ENCODE data around the gene FAM149A. TPM values are rescaled to one million over a fixed set of nuclear protein-coding genes. Genes with fewer than 3 reads are reported as not detected.

Gene FAM149A
- total RNA-seq, 1 donor from 2014 or later, result 0.33 TPM

DNA sequence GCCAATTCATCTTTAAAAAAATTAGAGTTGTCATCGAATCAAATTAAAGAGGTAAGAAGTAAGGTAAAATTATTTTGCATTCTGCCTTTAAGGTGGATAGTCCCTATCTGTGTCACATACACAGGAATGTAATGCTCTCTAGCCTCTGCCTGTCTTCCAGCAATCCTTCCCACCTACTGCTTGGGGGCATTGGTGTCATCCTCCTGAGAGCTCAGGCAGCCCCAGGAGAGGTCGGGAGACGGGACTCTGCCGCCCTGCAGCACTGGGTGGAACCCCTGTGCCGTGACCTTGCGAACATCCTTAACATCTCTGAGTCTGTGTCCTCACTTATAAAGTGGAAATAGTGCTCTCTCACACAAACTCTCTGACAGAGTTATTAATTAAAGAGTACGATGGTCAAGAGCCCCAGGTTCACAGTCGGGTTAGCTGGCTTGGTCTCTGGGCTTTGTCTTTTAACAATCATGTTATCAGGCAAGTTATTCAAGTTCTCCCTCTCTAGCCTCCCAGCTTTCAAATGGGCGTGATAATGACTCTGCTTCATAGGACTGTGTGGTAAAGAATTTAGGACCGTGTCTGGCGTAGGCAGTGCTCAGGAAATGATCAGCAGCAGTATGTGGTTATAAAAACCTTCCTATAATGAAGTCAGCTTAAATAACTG lies 25.4 kb upstream of the FAM149A start:
- TF ChIP-seq, protein P1, sequence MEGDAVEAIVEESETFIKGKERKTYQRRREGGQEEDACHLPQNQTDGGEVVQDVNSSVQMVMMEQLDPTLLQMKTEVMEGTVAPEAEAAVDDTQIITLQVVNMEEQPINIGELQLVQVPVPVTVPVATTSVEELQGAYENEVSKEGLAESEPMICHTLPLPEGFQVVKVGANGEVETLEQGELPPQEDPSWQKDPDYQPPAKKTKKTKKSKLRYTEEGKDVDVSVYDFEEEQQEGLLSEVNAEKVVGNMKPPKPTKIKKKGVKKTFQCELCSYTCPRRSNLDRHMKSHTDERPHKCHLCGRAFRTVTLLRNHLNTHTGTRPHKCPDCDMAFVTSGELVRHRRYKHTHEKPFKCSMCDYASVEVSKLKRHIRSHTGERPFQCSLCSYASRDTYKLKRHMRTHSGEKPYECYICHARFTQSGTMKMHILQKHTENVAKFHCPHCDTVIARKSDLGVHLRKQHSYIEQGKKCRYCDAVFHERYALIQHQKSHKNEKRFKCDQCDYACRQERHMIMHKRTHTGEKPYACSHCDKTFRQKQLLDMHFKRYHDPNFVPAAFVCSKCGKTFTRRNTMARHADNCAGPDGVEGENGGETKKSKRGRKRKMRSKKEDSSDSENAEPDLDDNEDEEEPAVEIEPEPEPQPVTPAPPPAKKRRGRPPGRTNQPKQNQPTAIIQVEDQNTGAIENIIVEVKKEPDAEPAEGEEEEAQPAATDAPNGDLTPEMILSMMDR (IDR thresholded peaks at IDR 0.05; ENCODE audit: unreplicated experiment), result no peak
- Mint-ChIP-seq H3K36me3 (ENCODE audit: low read depth, unreplicated experiment) (no peaks in the 10 kb centered on the region), H3K27ac (ENCODE audit: unreplicated experiment) (no peak overlapping the region), H3K4me3 (ENCODE audit: unreplicated experiment) (no peak overlapping the region), H3K27me3 (ENCODE audit: unreplicated experiment) (peaks cover 4% of the 10 kb centered on the region), H3K9me3 (ENCODE audit: unreplicated experiment) (no peaks in the 10 kb centered on the region), H3K4me1 (ENCODE audit: unreplicated experiment) (no peaks in the 10 kb centered on the region)
- DNase-seq (ENCODE audit: low spot score), result no peak

GRCh38 chr4:186079694-186080093 lies 24.8 kb upstream of the FAM149A start:
- Mint-ChIP-seq H3K36me3 (ENCODE audit: low read depth, unreplicated experiment) (no peaks in the 10 kb centered on the region), H3K4me3 (ENCODE audit: unreplicated experiment) (no peak overlapping the region), H3K27ac (ENCODE audit: unreplicated experiment) (no peak overlapping the region), H3K27me3 (ENCODE audit: unreplicated experiment) (peaks cover 4% of the 10 kb centered on the region), H3K9me3 (ENCODE audit: unreplicated experiment) (no peaks in the 10 kb centered on the region), H3K4me1 (ENCODE audit: unreplicated experiment) (no peaks in the 10 kb centered on the region)
- TF ChIP-seq, protein P1 (IDR thresholded peaks at IDR 0.05; ENCODE audit: unreplicated experiment), result no peak
- DNase-seq (ENCODE audit: low spot score), result no peak

GRCh38 chr4:186081202-186081807 lies 23.2 kb upstream of the FAM149A start:
- Mint-ChIP-seq H3K27me3 (ENCODE audit: unreplicated experiment) (peaks cover 4% of the 10 kb centered on the region), H3K4me1 (ENCODE audit: unreplicated experiment) (no peaks in the 10 kb centered on the region), H3K36me3 (ENCODE audit: low read depth, unreplicated experiment) (no peaks in the 10 kb centered on the region), H3K27ac (ENCODE audit: unreplicated experiment) (peak overlapping the region; percentile 15), H3K9me3 (ENCODE audit: unreplicated experiment) (no peaks in the 10 kb centered on the region), H3K4me3 (ENCODE audit: unreplicated experiment) (peak overlapping the region; percentile 58)
- TF ChIP-seq, protein P1 (IDR thresholded peaks at IDR 0.05; ENCODE audit: unreplicated experiment), result no peak
- DNase-seq (ENCODE audit: low spot score), result no peak

GRCh38 chr4:186082221-186082620 lies 22.3 kb upstream of the FAM149A start:
- H3K27me3 Mint-ChIP-seq (ENCODE audit: unreplicated experiment), result peaks cover 4% of the 10 kb centered on the region
- H3K27ac Mint-ChIP-seq (ENCODE audit: unreplicated experiment), result no peak overlapping the region
- no peaks in the 10 kb centered on the region for H3K9me3 Mint-ChIP-seq (ENCODE audit: unreplicated experiment)
- no peaks in the 10 kb centered on the region for H3K36me3 Mint-ChIP-seq (ENCODE audit: low read depth, unreplicated experiment)
- H3K4me1 Mint-ChIP-seq (ENCODE audit: unreplicated experiment), result peaks cover 2% of the 10 kb centered on the region
- no peak for DNase-seq (ENCODE audit: low spot score)
- no peak overlapping the region for H3K4me3 Mint-ChIP-seq (ENCODE audit: unreplicated experiment)
- TF ChIP-seq, protein P1 (IDR thresholded peaks at IDR 0.05; ENCODE audit: unreplicated experiment), result no peak

DNA sequence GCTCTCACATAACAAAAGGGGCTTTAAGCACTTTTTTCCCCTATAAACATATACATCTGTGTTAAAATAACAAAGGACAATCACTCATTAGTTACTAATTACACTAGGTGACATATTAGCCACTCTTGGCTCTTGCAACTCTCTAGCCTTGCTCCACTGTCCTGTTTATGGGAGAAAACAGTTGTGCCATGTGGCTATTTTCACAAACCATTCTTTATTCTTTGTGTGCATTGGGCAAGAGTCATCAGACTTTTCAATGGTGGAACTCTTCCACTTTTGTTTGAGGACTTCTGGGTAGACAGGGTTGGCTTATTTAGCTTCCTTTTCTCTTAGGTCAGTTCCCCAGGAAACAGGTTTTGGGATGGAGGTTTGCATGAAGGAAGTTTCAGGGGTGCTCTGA lies 16.0 kb upstream of the FAM149A start:
- no peaks in the 10 kb centered on the region for H3K9me3 Mint-ChIP-seq (ENCODE audit: unreplicated experiment)
- H3K36me3 Mint-ChIP-seq (ENCODE audit: low read depth, unreplicated experiment), result no peaks in the 10 kb centered on the region
- TF ChIP-seq, protein P1 (IDR thresholded peaks at IDR 0.05; ENCODE audit: unreplicated experiment), result no peak
- H3K4me3 Mint-ChIP-seq (ENCODE audit: unreplicated experiment), result no peak overlapping the region
- H3K27ac Mint-ChIP-seq (ENCODE audit: unreplicated experiment), result no peak overlapping the region
- H3K4me1 Mint-ChIP-seq (ENCODE audit: unreplicated experiment), result peaks cover 14% of the 10 kb centered on the region
- peaks cover 3% of the 10 kb centered on the region for H3K27me3 Mint-ChIP-seq (ENCODE audit: unreplicated experiment)
- no peak for DNase-seq (ENCODE audit: low spot score)

All from endothelial cell (in vitro differentiated cells).